GM13977 (cell line): ENCODE measurements around the gene KRTAP22-2.

Source experiments
- DNase-seq: peaks from one replicate; pipeline ENCODE4 v3.0.0; 2012; ENCODE audit warnings: low spot score
- in situ Hi-C: fragments of 300-500 bp; cut with MboI; formaldehyde crosslinking; loops from one replicate; pipeline ENCODE4 v1.12.0; 2022; ENCODE audit warnings: low sequenced_read_pairs, low pct_unique_long_range_greater_than_20kb, mixed read lengths, inconsistent platforms; ENCODE audit not compliant: unreplicated experiment
- TF ChIP-seq, protein P1 (sequence below): IDR thresholded peaks from 2 replicates; pipeline ENCODE4 v1.5.1; 2012; ENCODE audit warnings: mild to moderate bottlenecking, control low read depth; ENCODE audit not compliant: insufficient read depth; ENCODE audit errors: extremely low read depth, missing control alignments

The KRTAP22-2 gene

DNA sequence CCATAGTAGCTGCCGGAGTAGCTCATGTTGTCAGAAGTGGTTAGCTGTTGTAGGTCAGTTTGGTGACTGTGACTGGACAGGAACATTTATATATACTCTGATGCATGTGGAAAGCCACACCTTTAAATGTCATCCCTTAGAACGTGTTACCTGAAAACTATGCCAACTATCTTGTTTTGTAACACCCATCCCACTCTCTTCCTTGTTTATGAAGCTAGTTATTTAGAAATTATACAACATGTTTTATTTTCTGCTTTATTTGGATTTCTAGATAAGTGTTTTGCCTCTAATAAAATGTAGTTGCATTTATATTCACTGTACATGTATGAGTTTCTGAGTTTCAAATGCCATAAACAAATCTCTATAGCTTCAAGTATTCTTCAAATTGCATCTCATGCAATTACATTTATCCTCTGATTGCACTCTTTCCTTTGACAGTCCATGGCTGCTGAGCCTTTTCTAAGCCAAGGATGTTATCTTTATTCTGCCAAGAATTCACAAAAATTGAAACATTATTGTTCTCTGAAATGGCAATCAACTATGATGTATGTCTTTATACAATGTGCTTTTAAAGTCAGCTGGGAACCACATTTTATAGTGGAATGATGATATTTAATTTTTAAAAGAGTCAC lies 28.8 kb downstream of the KRTAP22-2 start, which contains the start of gene KRTAP19-7:
TSS of gene KRTAP19-7 (minus strand) at position 51 of the 632 bp plus-strand sequence. CDS start at position 26, 25 bp downstream.
- in situ Hi-C loops: no loop called here
- TF ChIP-seq, protein P1, sequence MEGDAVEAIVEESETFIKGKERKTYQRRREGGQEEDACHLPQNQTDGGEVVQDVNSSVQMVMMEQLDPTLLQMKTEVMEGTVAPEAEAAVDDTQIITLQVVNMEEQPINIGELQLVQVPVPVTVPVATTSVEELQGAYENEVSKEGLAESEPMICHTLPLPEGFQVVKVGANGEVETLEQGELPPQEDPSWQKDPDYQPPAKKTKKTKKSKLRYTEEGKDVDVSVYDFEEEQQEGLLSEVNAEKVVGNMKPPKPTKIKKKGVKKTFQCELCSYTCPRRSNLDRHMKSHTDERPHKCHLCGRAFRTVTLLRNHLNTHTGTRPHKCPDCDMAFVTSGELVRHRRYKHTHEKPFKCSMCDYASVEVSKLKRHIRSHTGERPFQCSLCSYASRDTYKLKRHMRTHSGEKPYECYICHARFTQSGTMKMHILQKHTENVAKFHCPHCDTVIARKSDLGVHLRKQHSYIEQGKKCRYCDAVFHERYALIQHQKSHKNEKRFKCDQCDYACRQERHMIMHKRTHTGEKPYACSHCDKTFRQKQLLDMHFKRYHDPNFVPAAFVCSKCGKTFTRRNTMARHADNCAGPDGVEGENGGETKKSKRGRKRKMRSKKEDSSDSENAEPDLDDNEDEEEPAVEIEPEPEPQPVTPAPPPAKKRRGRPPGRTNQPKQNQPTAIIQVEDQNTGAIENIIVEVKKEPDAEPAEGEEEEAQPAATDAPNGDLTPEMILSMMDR: no peak
- no peak for DNase-seq

DNA sequence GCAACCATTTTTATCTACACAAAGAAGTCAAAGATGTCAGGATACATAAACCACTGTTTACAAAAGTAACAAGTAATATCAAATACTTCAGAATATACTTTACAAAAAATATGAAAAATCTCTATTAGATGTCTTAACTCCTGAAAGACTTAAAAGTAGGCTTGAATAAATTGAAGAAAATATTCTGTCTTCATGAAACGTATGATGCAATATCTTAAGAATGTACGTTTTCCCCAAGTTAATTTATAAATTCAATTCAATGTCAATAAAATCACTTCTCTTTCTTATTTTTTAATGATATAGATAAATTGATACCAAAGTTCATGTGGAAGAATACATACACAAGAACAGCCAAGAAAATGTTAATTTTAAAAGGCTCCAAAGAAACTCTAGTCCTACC lies 35.1 kb downstream of the KRTAP22-2 start:
- in situ Hi-C loops: no loop called here
- TF ChIP-seq, protein P1: no peak

DNA sequence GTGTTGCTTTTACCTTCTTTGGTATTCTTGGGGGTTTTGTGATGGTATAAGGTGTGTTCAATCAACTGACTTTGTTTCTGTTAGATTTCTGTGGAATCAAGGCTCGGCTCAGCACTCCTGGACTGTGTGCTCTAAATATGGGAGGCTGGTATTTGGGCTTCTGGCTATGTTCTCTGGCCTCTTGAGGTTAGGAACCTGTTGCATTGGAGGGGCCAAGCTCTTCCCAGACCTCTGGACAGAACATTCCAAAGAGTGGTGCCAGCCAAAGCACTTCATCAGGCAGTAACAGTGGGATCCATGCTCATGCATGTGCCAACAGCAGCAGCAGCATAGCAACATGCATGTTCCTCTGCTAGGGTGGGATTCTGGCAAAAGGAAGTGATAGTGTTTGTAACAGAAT lies 37.4 kb downstream of the KRTAP22-2 start:
- in situ Hi-C loops: no loop called here
- DNase-seq: no peak
- TF ChIP-seq, protein P1: no peak

More for the DNA sequence above, 35.1 kb downstream of the KRTAP22-2 start:
- DNase-seq: no peak

DNA sequence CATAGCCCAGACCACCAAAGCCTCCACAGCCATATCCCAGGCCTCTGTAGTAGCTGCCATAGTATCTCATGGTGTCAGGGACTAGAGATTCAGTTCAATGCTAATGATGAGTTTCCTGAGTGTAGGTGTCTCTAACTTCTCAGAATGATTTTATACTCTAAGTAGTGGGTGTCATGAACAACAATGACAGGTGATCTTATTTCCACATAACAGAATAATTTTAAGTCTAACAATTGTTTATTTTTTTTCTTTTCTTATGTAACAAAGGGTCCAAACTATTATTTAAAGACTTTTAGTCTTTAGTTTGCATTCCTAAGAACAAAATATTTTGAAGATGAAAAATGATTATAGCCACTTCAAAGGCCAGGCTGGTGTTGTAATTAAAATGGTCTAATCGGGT lies 48.4 kb downstream of the KRTAP22-2 start, which contains the start of gene KRTAP19-6:
TSS of gene KRTAP19-6 (minus strand) at position 101 of the 400 bp plus-strand sequence. CDS start at position 70, 31 bp downstream.
- TF ChIP-seq, protein P1: no peak
- no peak for DNase-seq
- in situ Hi-C loops: no loop called here
